Glomerular endothelial cell (primary cell): ENCODE results near the gene GALNT7. TPM values are rescaled to one million over a fixed set of nuclear protein-coding genes. Genes with fewer than 3 reads are reported as not detected.
A peak's percentile ranks its signal among the peaks of the same experiment; 100 is the strongest.

Experiments
- DNase-seq: peaks from one replicate; pipeline ENCODE4 v3.0.0-alpha.2; 2011; ENCODE audit warnings: low read depth, low spot score; ENCODE audit errors: extremely low read depth
- total RNA-seq: library from RNA; depleted of rRNA; stranded (reverse); fragments of >200 nt; gene quantifications from 2 replicates; pipeline ENCODE4 v1.2.3, GENCODE V29; 2015

Gene GALNT7
- total RNA-seq, 1 donor from 2014 or later, result 63.8 TPM

- DNase-seq, result no peak
These were observed 63.3 kb downstream of the GALNT7 start for GRCh38 chr4:173231916-173232315.

GRCh38 chr4:173233857-173234256, 65.2 kb downstream of the GALNT7 start:
- no peak for DNase-seq

GRCh38 chr4:173235050-173235449, 66.4 kb downstream of the GALNT7 start:
- no peak for DNase-seq

- DNase-seq, result no peak
These were observed 67.7 kb downstream of the GALNT7 start for GRCh38 chr4:173236301-173236700.

- DNase-seq, result no peak
These were observed 68.5 kb downstream of the GALNT7 start for GRCh38 chr4:173237152-173237551.

- no peak for DNase-seq
These were observed 69.2 kb downstream of the GALNT7 start for GRCh38 chr4:173237762-173238161.

- DNase-seq, result no peak
These were observed 72.1 kb downstream of the GALNT7 start for GRCh38 chr4:173240696-173241095.

- DNase-seq, result no peak
These were observed 74.0 kb downstream of the GALNT7 start for GRCh38 chr4:173242466-173243250.

GRCh38 chr4:173243321-173243720, 74.7 kb downstream of the GALNT7 start:
- DNase-seq, result no peak

- no peak for DNase-seq
These were observed 75.5 kb downstream of the GALNT7 start for GRCh38 chr4:173243917-173244658.

GRCh38 chr4:173245952-173246351, 77.3 kb downstream of the GALNT7 start:
- no peak for DNase-seq

- no peak for DNase-seq
These were observed 78.1 kb downstream of the GALNT7 start for GRCh38 chr4:173246719-173247118.

- no peak for DNase-seq
These were observed 78.7 kb downstream of the GALNT7 start for GRCh38 chr4:173247321-173247720.

- DNase-seq, result no peak
These were observed 80.1 kb downstream of the GALNT7 start for GRCh38 chr4:173248690-173249089.

GRCh38 chr4:173252024-173252935, 83.7 kb downstream of the GALNT7 start:
- DNase-seq, result peak; percentile 96

- DNase-seq, result no peak
These were observed 85.0 kb downstream of the GALNT7 start for GRCh38 chr4:173253561-173253960.

- DNase-seq, result no peak
These were observed 86.0 kb downstream of the GALNT7 start for GRCh38 chr4:173254646-173255045.

GRCh38 chr4:173256825-173257224, 88.2 kb downstream of the GALNT7 start:
- no peak for DNase-seq

GRCh38 chr4:173257732-173258717, 89.4 kb downstream of the GALNT7 start:
- DNase-seq, result peak; percentile 42

- no peak for DNase-seq
These were observed 90.3 kb downstream of the GALNT7 start for GRCh38 chr4:173258866-173259265.
